H1 (cell line): ENCODE measurements around the gene IREB2. TPM values are rescaled to one million over a fixed set of nuclear protein-coding genes. Genes with fewer than 3 reads are reported as not detected.

Experiments used
- CTCF ChIA-PET: fragments of 300-600 bp; sonication (Branson Sonifier 250); formaldehyde crosslinking; loops from one replicate; lab custom pipeline; 2021; ENCODE audit not compliant: partially characterized antibody; lab: Charles Lee
- POLR2A ChIA-PET: fragments of 300-600 bp; sonication (Branson Sonifier 250); formaldehyde crosslinking; loops from one replicate; lab custom pipeline; 2021; ENCODE audit warnings: inconsistent platforms; ENCODE audit not compliant: partially characterized antibody; lab: Charles Lee
- DNase-seq, 2 experiments: peaks; one replicate each; pipeline versions ENCODE4 v3.0.0 to v3.0.0-alpha.2; 2010 to 2022; ENCODE audit warnings: low spot score in 2 of 2, low read depth in 1 of 2, mixed read lengths in 1 of 2
- FAIRE-seq: peaks from 2 replicates; lab custom pipeline; 2011; peaks lifted over from hg19 to GRCh38; lab: Jason Lieb, UNC
- H2AFZ ChIP-seq: 2 replicates; pipeline ENCODE4 v1.8.1; 2012; ENCODE audit warnings: low read length, inconsistent platforms
- H2AK5ac ChIP-seq: 2 replicates; pipeline ENCODE4 v1.6.1; 2013; ENCODE audit warnings: low read depth, low read length
- H2BK120ac ChIP-seq: replicated peaks from 2 replicates; pipeline ENCODE3; 2013; ENCODE audit warnings: low read depth, low read length, inconsistent platforms
- H2BK12ac ChIP-seq: 2 replicates; pipeline ENCODE4 v1.6.1; 2013; ENCODE audit warnings: low read depth, low read length
- H2BK15ac ChIP-seq: 2 replicates; pipeline ENCODE4 v1.6.1; 2013; ENCODE audit warnings: low read length
- H2BK20ac ChIP-seq: 2 replicates; pipeline ENCODE4 v1.6.1; 2013; ENCODE audit warnings: low read length
- H2BK5ac ChIP-seq: 2 replicates; pipeline ENCODE4 v1.6.1; 2013; ENCODE audit warnings: low read depth, low read length
- H3K14ac ChIP-seq: 2 replicates; pipeline ENCODE4 v1.6.1; 2013; ENCODE audit warnings: inconsistent platforms; ENCODE audit not compliant: insufficient read length
- H3K18ac ChIP-seq: 2 replicates; pipeline ENCODE4 v1.6.1; 2013; ENCODE audit warnings: low read length; ENCODE audit errors: extremely low read depth
- H3K23ac ChIP-seq: 2 replicates; pipeline ENCODE4 v1.6.1; 2013; ENCODE audit warnings: inconsistent platforms; ENCODE audit not compliant: insufficient read length
- H3K23me2 ChIP-seq: 2 replicates; pipeline ENCODE4 v1.6.1; 2013; ENCODE audit warnings: low read depth, low read length
- H3K27ac ChIP-seq: 2 replicates; pipeline ENCODE4 v1.6.1; 2011; ENCODE audit warnings: low read depth, low read length, inconsistent platforms
- H3K27me3 ChIP-seq, 4 experiments: replicated peaks in 1 of 4; 1 replicate in 1 of 4; 2 replicates in 3 of 4; pipeline versions ENCODE4 v1.6.1 to v1.8.1; 2011 to 2013; ENCODE audit warnings: low read length in 3 of 4, mild to moderate bottlenecking in 3 of 4, inconsistent platforms in 2 of 4, mixed read lengths in 2 of 4, moderate library complexity in 1 of 4; ENCODE audit not compliant: control insufficient read depth in 3 of 4, insufficient read depth in 3 of 4; ENCODE audit errors: extremely low read depth in 1 of 4
- H3K36me3 ChIP-seq, 4 experiments: 2 replicates each; pipeline versions ENCODE4 v1.6.1 to v1.8.1; 2011 to 2013; ENCODE audit warnings: mild to moderate bottlenecking in 4 of 4, low read length in 3 of 4, moderate library complexity in 2 of 4, control low read depth in 1 of 4, inconsistent platforms in 1 of 4; ENCODE audit not compliant: insufficient read depth in 4 of 4, control insufficient read depth in 2 of 4
- H3K4ac ChIP-seq: replicated peaks from 2 replicates; pipeline ENCODE3; 2013; ENCODE audit warnings: low read length, low read depth, mixed read lengths, inconsistent platforms; ENCODE audit not compliant: insufficient read length
- H3K4me1 ChIP-seq, 4 experiments: replicated peaks in 1 of 4; 1 replicate in 1 of 4; 2 replicates in 3 of 4; pipeline versions ENCODE4 v1.6.1 to v1.8.1; 2011 to 2013; ENCODE audit warnings: low read length in 3 of 4, inconsistent platforms in 2 of 4, mixed read lengths in 1 of 4; ENCODE audit not compliant: insufficient read depth in 4 of 4, control insufficient read depth in 3 of 4
- H3K4me2 ChIP-seq, 2 experiments: 2 replicates each; pipeline versions ENCODE4 v1.6.1 to v1.8.1; 2011 to 2013; ENCODE audit warnings: low read depth in 2 of 2, low read length in 2 of 2, control low read depth in 1 of 2, inconsistent platforms in 1 of 2, mild to moderate bottlenecking in 1 of 2; ENCODE audit not compliant: insufficient read depth in 1 of 2
- H3K4me3 ChIP-seq, 4 experiments: fragments of 200-600, 300-600 bp in 1 of 4; sonication (generic), shearing (Covaris generic), sonication (Bioruptor Twin) in 1 of 4; 2 replicates each; pipeline versions ENCODE4 v1.5.1 to v1.8.1; 2011 to 2016; ENCODE audit warnings: low read length in 4 of 4, low read depth in 3 of 4, control low read depth in 2 of 4, inconsistent platforms in 2 of 4, mild to moderate bottlenecking in 2 of 4, mixed read lengths in 1 of 4, moderate library complexity in 1 of 4; ENCODE audit not compliant: insufficient read depth in 2 of 4; ENCODE audit errors: extremely low read depth in 1 of 4
- H3K56ac ChIP-seq: replicated peaks from 2 replicates; pipeline ENCODE3; 2013; ENCODE audit warnings: low read depth, mild to moderate bottlenecking, mixed read lengths, low read length, inconsistent platforms; ENCODE audit not compliant: insufficient read length
- H3K79me1 ChIP-seq: 2 replicates; pipeline ENCODE4 v1.6.1; 2013; ENCODE audit warnings: low read depth, low read length, control low read depth
- H3K79me2 ChIP-seq, 2 experiments: 2 replicates each; pipeline versions ENCODE4 v1.6.1 to v1.8.1; 2012 to 2013; ENCODE audit warnings: low read length in 2 of 2, mild to moderate bottlenecking in 2 of 2, inconsistent platforms in 1 of 2; ENCODE audit not compliant: insufficient read depth in 2 of 2, control insufficient read depth in 1 of 2
- H3K9ac ChIP-seq, 4 experiments: replicated peaks in 1 of 4; 1 replicate in 1 of 4; 2 replicates in 3 of 4; pipeline versions ENCODE4 v1.6.1 to v1.8.1; 2011 to 2013; ENCODE audit warnings: low read depth in 3 of 4, low read length in 3 of 4, control low read depth in 2 of 4, mild to moderate bottlenecking in 2 of 4, moderate library complexity in 2 of 4, inconsistent platforms in 1 of 4; ENCODE audit errors: extremely low read depth in 1 of 4
- H3K9me3 ChIP-seq, 2 experiments: 2 replicates each; pipeline versions ENCODE4 v1.6.1 to v1.8.1; 2012 to 2013; ENCODE audit warnings: mild to moderate bottlenecking in 2 of 2, moderate library complexity in 2 of 2, control low read depth in 1 of 2, inconsistent platforms in 1 of 2, low read depth in 1 of 2, low read length in 1 of 2, mixed read lengths in 1 of 2; ENCODE audit not compliant: insufficient read depth in 2 of 2
- H4K20me1 ChIP-seq, 2 experiments: replicated peaks in 1 of 2; 2 replicates each; pipeline versions ENCODE3 to v1.8.1; 2011 to 2013; ENCODE audit warnings: inconsistent platforms in 2 of 2, low read length in 2 of 2, mild to moderate bottlenecking in 1 of 2; ENCODE audit not compliant: insufficient read depth in 2 of 2, control insufficient read depth in 1 of 2
- H4K5ac ChIP-seq: 2 replicates; pipeline ENCODE4 v1.6.1; 2013; ENCODE audit warnings: low read length, low read depth, mixed read lengths, inconsistent platforms; ENCODE audit not compliant: insufficient read length
- H4K8ac ChIP-seq: 2 replicates; pipeline ENCODE4 v1.8.0; 2013; ENCODE audit warnings: mild to moderate bottlenecking, moderate library complexity, low read length, inconsistent platforms; ENCODE audit not compliant: insufficient read depth; ENCODE audit errors: extremely low read depth
- H4K91ac ChIP-seq: replicated peaks from 2 replicates; pipeline ENCODE3; 2013; ENCODE audit warnings: low read length, mixed read lengths, inconsistent platforms; ENCODE audit not compliant: insufficient read length
- CBX8 ChIP-seq: fragments of 300-800, 300-1000 bp; sonication (generic); IDR thresholded peaks from 2 replicates; pipeline ENCODE4 v1.7.1; 2016; ENCODE audit warnings: low read depth, low read length, borderline replicate concordance
- CHD2 ChIP-seq: IDR thresholded peaks from 2 replicates; pipeline ENCODE4 v1.6.1; 2012; ENCODE audit warnings: low read length, improper control_type of control experiment
- CREB1 ChIP-seq: IDR thresholded peaks from 2 replicates; pipeline ENCODE4 v1.6.1; 2012; ENCODE audit warnings: inconsistent platforms
- CTCF ChIP-seq, 3 experiments: IDR thresholded peaks; 1 replicate in 2 of 3; 2 replicates in 1 of 3; pipeline versions ENCODE4 v1.5.1 to v1.6.1; 2011; ENCODE audit warnings: low read length in 3 of 3, mild to moderate bottlenecking in 3 of 3, inconsistent platforms in 2 of 3, low read depth in 1 of 3, moderate library complexity in 1 of 3; ENCODE audit not compliant: insufficient read depth in 1 of 3; ENCODE audit errors: control extremely low read depth in 1 of 3
- EGR1 ChIP-seq: IDR thresholded peaks from 2 replicates; pipeline ENCODE4 v1.6.1; 2011; ENCODE audit warnings: low read depth, low read length, borderline replicate concordance
- FOSL1 ChIP-seq: IDR thresholded peaks from 2 replicates; pipeline ENCODE4 v1.6.1; 2011; ENCODE audit warnings: mild to moderate bottlenecking, low read depth, low read length, moderate library complexity; ENCODE audit not compliant: insufficient read depth
- HDAC2 ChIP-seq, 2 experiments: fragments of 300-600 bp in 1 of 2; sonication (generic) in 1 of 2; IDR thresholded peaks; 2 replicates each; pipeline ENCODE4 v1.6.1; 2011 to 2012; ENCODE audit warnings: low read depth in 2 of 2, low read length in 2 of 2, mild to moderate bottlenecking in 2 of 2, moderate library complexity in 2 of 2, borderline replicate concordance in 1 of 2, inconsistent platforms in 1 of 2
- POLR2AphosphoS5 ChIP-seq: IDR thresholded peaks from 2 replicates; pipeline ENCODE4 v1.6.1; 2011; ENCODE audit warnings: low read depth, low read length
- POU5F1 ChIP-seq: IDR thresholded peaks from 2 replicates; pipeline ENCODE4 v1.6.1; 2011; ENCODE audit warnings: low read depth, mild to moderate bottlenecking, low read length, moderate library complexity
- RXRA ChIP-seq: IDR thresholded peaks from 2 replicates; pipeline ENCODE4 v1.6.1; 2011; ENCODE audit warnings: low read depth, mild to moderate bottlenecking, low read length, moderate library complexity; ENCODE audit not compliant: insufficient read depth
- TBP ChIP-seq: IDR thresholded peaks from 2 replicates; pipeline ENCODE4 v1.6.1; 2011; ENCODE audit warnings: low read depth, low read length, improper control_type of control experiment
- TEAD4 ChIP-seq: IDR thresholded peaks from 2 replicates; pipeline ENCODE4 v1.6.1; 2012; ENCODE audit warnings: low read depth, low read length, inconsistent platforms, mixed read lengths
- WGBS, 2 experiments: shearing (Covaris generic) in 1 of 2; methylation state at CpG; one replicate each; pipeline versions ENCODE4 v1.1.6 to v1.1.7; 2013 to 2015; ENCODE audit warnings: low lambda C conversion rate in 2 of 2, mixed read lengths in 2 of 2, inconsistent platforms in 1 of 2, low coverage in 1 of 2, missing lambda C conversion rate in 1 of 2; ENCODE audit not compliant: insufficient replicate concordance in 2 of 2, insufficient coverage in 1 of 2, insufficient read length in 1 of 2; ENCODE audit errors: extremely low coverage in 1 of 2, missing lambda C conversion rate in 1 of 2; 5-methylcytosine and 5-hydroxymethylcytosine counted together
- polyA plus RNA-seq, 7 experiments: library from polyadenylated mRNA; depleted of rRNA in 3 of 7; stranded (reverse) in 5 of 7; unstranded in 2 of 7; fragments of >200 nt in 5 of 7; fragments of 200-250 nt in 2 of 7; gene quantifications; 1 replicate in 5 of 7; 2 replicates in 1 of 7; 4 replicates in 1 of 7; pipeline versions ENCODE4 v1.2.1 to v1.2.3, GENCODE V29; 2011 to 2013; ENCODE audit warnings: missing spikeins in 2 of 7, mixed read lengths in 2 of 7
- total RNA-seq: library from RNA; stranded (reverse); fragmentation: NEBNext Ultra II Directional; extraction: Animal tissue kit (Norgen Biotek cat#: 25700); gene quantifications from 2 replicates; pipeline ENCODE4 v1.2.1, GENCODE V29; 2021

IREB2 gene
- total and polyA plus RNA-seq, 2 of the 8 experiments (the other 6 are each of a cell fraction or from before 2014, with no cell fraction given) = 21.0 to 103 TPM

- no peaks in the 10 kb centered on the region for H3K9me3 ChIP-seq
- no peak overlapping the region for H3K4me2 ChIP-seq
- no peaks in the 10 kb centered on the region for H3K79me2 ChIP-seq
- ChIA-PET POLR2A (interaction anchor here (1.5 kb wide), 1 partner anchor 30 kb away, joined by 3 read pairs; no protein-coding TSS in a partner anchor), CTCF (interaction anchor here (0.7 to 20.7 kb wide), 6 partner anchors 9 to 101 kb away, joined by 3 to 240 read pairs (median 13); no protein-coding TSS in a partner anchor)
- no peak overlapping the region for H3K4me3 ChIP-seq
- H3K23me2 ChIP-seq = no peaks in the 10 kb centered on the region; the same call in 1 of the 2 replicates
- H3K9ac ChIP-seq = no peak overlapping the region
- no peaks in the 10 kb centered on the region for H4K20me1 ChIP-seq
- no peak overlapping the region for H4K91ac ChIP-seq
- no peak overlapping the region for H3K18ac ChIP-seq
- no peaks in the 10 kb centered on the region for H3K36me3 ChIP-seq
- WGBS, 2 experiments = 71% methylated on average over 2 of the region's 2 CpGs; no CpG with 5 or more reads in 1 of the 2 experiments
- H3K27ac ChIP-seq = no peak overlapping the region
- H3K4me1 ChIP-seq = peaks cover 0 to 8% (median 5%) of the 10 kb centered on the region in 4 experiments; a peak in 5 of 7 replicates
- no peak overlapping the region for H2BK12ac ChIP-seq
- no peak overlapping the region for H2BK120ac ChIP-seq
- H3K79me1 ChIP-seq = no peaks in the 10 kb centered on the region
- H3K27me3 ChIP-seq = no peaks in the 10 kb centered on the region; a peak in 2 of 7 replicates
- FAIRE-seq (no peak), DNase-seq (no peak)
- no peak overlapping the region for H4K5ac ChIP-seq
- H2BK20ac ChIP-seq = no peak overlapping the region
- H2AFZ ChIP-seq = no peak overlapping the region
- H2BK15ac ChIP-seq = no peak overlapping the region
- no peak overlapping the region for H3K4ac ChIP-seq
- no peak overlapping the region for H4K8ac ChIP-seq
- H2BK5ac ChIP-seq = no peak overlapping the region
- no peak overlapping the region for H3K56ac ChIP-seq
- H2AK5ac ChIP-seq = no peak overlapping the region
- H3K14ac ChIP-seq = no peak overlapping the region
- no peak overlapping the region for H3K23ac ChIP-seq
- TF ChIP-seq CTCF (IDR thresholded peaks at IDR 0.05; ENCODE audit: control extremely low read depth in 1 of 3, insufficient read depth in 1 of 3, low read depth in 1 of 3, low read length in 3 of 3) = no peak
- TF ChIP-seq CBX8 = no peak
- TF ChIP-seq RXRA = no peak
- no peak for TF ChIP-seq CHD2
- no peak for TF ChIP-seq EGR1
- TF ChIP-seq TEAD4 = no peak
- TF ChIP-seq POLR2AphosphoS5 = no peak
- TF ChIP-seq HDAC2 (IDR thresholded peaks at IDR 0.05; ENCODE audit: borderline replicate concordance in 1 of 2, low read depth in 2 of 2, low read length in 2 of 2) = no peak
- TF ChIP-seq FOSL1 = no peak
- TF ChIP-seq CREB1 = no peak
- no peak for TF ChIP-seq TBP
- no peak for TF ChIP-seq POU5F1
Observed at GRCh38 chr15:78408961-78409360, 29.1 kb upstream of the IREB2 start.
